ENCODE data around the gene TUBG2.

Gene TUBG2

GRCh38 chr17:42704837-42705494, 45.9 kb downstream of the TUBG2 start:
- H3K4me1 ChIP-seq (ENCODE audit: low read depth, poor library complexity, severe bottlenecking): peaks cover 87% of the 10 kb centered on the region
- no peak overlapping the region for H2AFZ ChIP-seq (ENCODE audit: low read depth)
- no peaks in the 10 kb centered on the region for H4K20me1 ChIP-seq (ENCODE audit: insufficient read depth)
- peak overlapping the region; percentile 82 for H3K27ac ChIP-seq
- peak overlapping the region; percentile 44; the same call in 1 of the 2 replicates for H3K9ac ChIP-seq
- TF ChIP-seq, protein P1, sequence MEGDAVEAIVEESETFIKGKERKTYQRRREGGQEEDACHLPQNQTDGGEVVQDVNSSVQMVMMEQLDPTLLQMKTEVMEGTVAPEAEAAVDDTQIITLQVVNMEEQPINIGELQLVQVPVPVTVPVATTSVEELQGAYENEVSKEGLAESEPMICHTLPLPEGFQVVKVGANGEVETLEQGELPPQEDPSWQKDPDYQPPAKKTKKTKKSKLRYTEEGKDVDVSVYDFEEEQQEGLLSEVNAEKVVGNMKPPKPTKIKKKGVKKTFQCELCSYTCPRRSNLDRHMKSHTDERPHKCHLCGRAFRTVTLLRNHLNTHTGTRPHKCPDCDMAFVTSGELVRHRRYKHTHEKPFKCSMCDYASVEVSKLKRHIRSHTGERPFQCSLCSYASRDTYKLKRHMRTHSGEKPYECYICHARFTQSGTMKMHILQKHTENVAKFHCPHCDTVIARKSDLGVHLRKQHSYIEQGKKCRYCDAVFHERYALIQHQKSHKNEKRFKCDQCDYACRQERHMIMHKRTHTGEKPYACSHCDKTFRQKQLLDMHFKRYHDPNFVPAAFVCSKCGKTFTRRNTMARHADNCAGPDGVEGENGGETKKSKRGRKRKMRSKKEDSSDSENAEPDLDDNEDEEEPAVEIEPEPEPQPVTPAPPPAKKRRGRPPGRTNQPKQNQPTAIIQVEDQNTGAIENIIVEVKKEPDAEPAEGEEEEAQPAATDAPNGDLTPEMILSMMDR (conservative IDR thresholded peaks at IDR 0.05; ENCODE audit: low read depth, low read length): no peak
- H3K27me3 ChIP-seq (ENCODE audit: insufficient read depth, low read depth): no peaks in the 10 kb centered on the region
- no peak overlapping the region for H3K4me3 ChIP-seq (IDR thresholded peaks at IDR 0.05; ENCODE audit: insufficient read depth, low read depth, low read length)
- no peaks in the 10 kb centered on the region for H3K79me2 ChIP-seq (ENCODE audit: insufficient read depth, low read depth)
- peak overlapping the region; percentile 74 for H3K4me2 ChIP-seq
- H3K36me3 ChIP-seq (ENCODE audit: insufficient read depth): no peaks in the 10 kb centered on the region; the same call in 1 of the 2 replicates

GRCh38 chr17:42706732-42707131, 47.6 kb downstream of the TUBG2 start:
- Histone ChIP-seq H3K4me1 (ENCODE audit: low read depth, poor library complexity, severe bottlenecking) (peaks cover 95% of the 10 kb centered on the region), H2AFZ (ENCODE audit: low read depth) (no peak overlapping the region), H3K27ac (peak overlapping the region; percentile 82), H3K79me2 (ENCODE audit: insufficient read depth, low read depth) (no peaks in the 10 kb centered on the region), H3K27me3 (ENCODE audit: insufficient read depth, low read depth) (no peaks in the 10 kb centered on the region), H3K36me3 (ENCODE audit: insufficient read depth) (no peaks in the 10 kb centered on the region; the same call in 1 of the 2 replicates), H3K4me3 (IDR thresholded peaks at IDR 0.05; ENCODE audit: insufficient read depth, low read depth, low read length) (no peak overlapping the region), H3K4me2 (peak overlapping the region; percentile 74), H3K9ac (no peak overlapping the region; the same call in 1 of the 2 replicates), H4K20me1 (ENCODE audit: insufficient read depth) (no peaks in the 10 kb centered on the region)
- TF ChIP-seq, protein P1 (conservative IDR thresholded peaks at IDR 0.05; ENCODE audit: low read depth, low read length): no peak

GRCh38 chr17:42708588-42708987, 49.5 kb downstream of the TUBG2 start:
- Histone ChIP-seq H3K79me2 (ENCODE audit: insufficient read depth, low read depth) (no peaks in the 10 kb centered on the region), H3K27ac (peak overlapping the region; percentile 82), H3K4me3 (IDR thresholded peaks at IDR 0.05; ENCODE audit: insufficient read depth, low read depth, low read length) (no peak overlapping the region), H3K4me1 (ENCODE audit: low read depth, poor library complexity, severe bottlenecking) (peaks cover 77% of the 10 kb centered on the region), H2AFZ (ENCODE audit: low read depth) (no peak overlapping the region), H4K20me1 (ENCODE audit: insufficient read depth) (no peaks in the 10 kb centered on the region), H3K36me3 (ENCODE audit: insufficient read depth) (no peaks in the 10 kb centered on the region; the same call in 1 of the 2 replicates), H3K9ac (no peak overlapping the region), H3K4me2 (peak overlapping the region; percentile 74), H3K27me3 (ENCODE audit: insufficient read depth, low read depth) (no peaks in the 10 kb centered on the region)
- TF ChIP-seq, protein P1 (conservative IDR thresholded peaks at IDR 0.05; ENCODE audit: low read depth, low read length): no peak

DNA sequence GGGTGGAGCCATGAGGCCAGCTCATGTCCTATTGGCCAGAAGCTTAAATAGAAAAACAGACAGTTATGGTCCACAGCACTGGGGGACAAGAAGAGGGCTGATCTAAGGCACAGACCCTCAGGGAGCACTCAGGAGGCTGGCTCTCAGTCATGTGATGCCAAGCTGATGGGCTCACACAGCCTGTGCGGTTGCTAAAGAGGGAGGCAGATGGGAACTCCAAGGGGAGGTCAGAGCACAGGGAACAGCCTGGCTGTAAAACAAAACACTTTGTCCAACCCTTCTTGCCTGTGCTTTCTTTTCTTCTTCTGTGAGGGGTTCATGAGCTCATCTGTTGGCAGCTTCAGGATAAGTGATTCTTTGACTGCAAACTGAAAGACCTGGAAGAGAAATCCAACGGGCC, 50.5 kb downstream of the TUBG2 start:
- H3K79me2 ChIP-seq (ENCODE audit: insufficient read depth, low read depth): no peaks in the 10 kb centered on the region
- H3K36me3 ChIP-seq (ENCODE audit: insufficient read depth): no peaks in the 10 kb centered on the region; the same call in 1 of the 2 replicates
- no peaks in the 10 kb centered on the region for H4K20me1 ChIP-seq (ENCODE audit: insufficient read depth)
- no peak overlapping the region for H3K9ac ChIP-seq
- peak overlapping the region; percentile 82; the same call in 1 of the 2 replicates for H3K27ac ChIP-seq
- no peak overlapping the region for H2AFZ ChIP-seq (ENCODE audit: low read depth)
- TF ChIP-seq, protein P1 (conservative IDR thresholded peaks at IDR 0.05; ENCODE audit: low read depth, low read length): no peak
- H3K4me1 ChIP-seq (ENCODE audit: low read depth, poor library complexity, severe bottlenecking): peaks cover 67% of the 10 kb centered on the region
- H3K4me2 ChIP-seq: peak overlapping the region; percentile 74
- no peaks in the 10 kb centered on the region for H3K27me3 ChIP-seq (ENCODE audit: insufficient read depth, low read depth)
- H3K4me3 ChIP-seq (IDR thresholded peaks at IDR 0.05; ENCODE audit: insufficient read depth, low read depth, low read length): no peak overlapping the region

Measured in KMS-11 (cell line).